ENCODE results near the gene PRM3. TPM values are rescaled to one million over a fixed set of nuclear protein-coding genes. Genes with fewer than 3 reads are reported as not detected.

The PRM3 gene
- total and polyA plus RNA-seq, 4 experiments from 2014 or later, result not detected

DNA sequence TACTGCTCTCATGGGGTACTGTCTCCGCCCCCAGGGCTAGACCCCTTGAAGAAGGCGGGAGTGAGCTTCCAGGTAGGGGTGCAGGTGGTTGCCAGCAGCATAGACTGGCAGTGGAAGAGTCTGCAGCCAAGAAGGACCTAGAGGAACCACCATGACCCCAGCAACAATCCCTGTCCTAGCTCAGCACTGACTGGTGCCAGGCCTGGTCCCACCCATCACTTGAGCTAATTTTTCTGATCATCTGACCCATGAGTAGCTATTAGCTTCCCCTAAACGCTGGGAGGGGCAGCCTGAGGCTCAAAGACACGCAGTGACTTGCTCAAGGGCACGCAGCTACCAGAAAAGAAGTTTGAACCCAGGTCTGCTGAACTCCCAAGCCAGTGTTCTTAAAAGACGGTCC, 945 bp downstream of the PRM3 start:
- intact Hi-C loops (cut with micrococcal nuclease), result no loop called here
- H3K9me3 Mint-ChIP-seq, result no peaks in the 10 kb centered on the region
- Histone ChIP-seq H3K4me3 (ENCODE audit: low read length in 2 of 2) (no peak overlapping the region), H3K27me3 (ENCODE audit: insufficient read depth, low read length) (no peaks in the 10 kb centered on the region), H3K36me3 (ENCODE audit: insufficient read depth, low read length) (no peaks in the 10 kb centered on the region), H3K27ac (ENCODE audit: low read depth, low read length) (no peak overlapping the region), H3K4me1 (ENCODE audit: insufficient read depth, low read length) (no peaks in the 10 kb centered on the region), H3K9me3 (ENCODE audit: control insufficient read depth in 1 of 2, low read length in 2 of 2) (no peaks in the 10 kb centered on the region)
- H3K36me3 Mint-ChIP-seq, result no peaks in the 10 kb centered on the region
- peak overlapping the region in 1 of 7 donors; percentile 46 for H3K27ac Mint-ChIP-seq
- DNase-seq, result no peak
- no peaks in the 10 kb centered on the region for H3K4me1 Mint-ChIP-seq
- POLR2A ChIA-PET (ENCODE audit: partially characterized antibody), result no interaction called here
- CTCF ChIA-PET (ENCODE audit: partially characterized antibody), result interaction anchor here (2.2 kb wide), 1 partner anchor 15 kb away, joined by 6 read pairs; no protein-coding TSS in a partner anchor
- H3K4me3 Mint-ChIP-seq, result no peak overlapping the region
- no peaks in the 10 kb centered on the region for H3K27me3 Mint-ChIP-seq

DNA sequence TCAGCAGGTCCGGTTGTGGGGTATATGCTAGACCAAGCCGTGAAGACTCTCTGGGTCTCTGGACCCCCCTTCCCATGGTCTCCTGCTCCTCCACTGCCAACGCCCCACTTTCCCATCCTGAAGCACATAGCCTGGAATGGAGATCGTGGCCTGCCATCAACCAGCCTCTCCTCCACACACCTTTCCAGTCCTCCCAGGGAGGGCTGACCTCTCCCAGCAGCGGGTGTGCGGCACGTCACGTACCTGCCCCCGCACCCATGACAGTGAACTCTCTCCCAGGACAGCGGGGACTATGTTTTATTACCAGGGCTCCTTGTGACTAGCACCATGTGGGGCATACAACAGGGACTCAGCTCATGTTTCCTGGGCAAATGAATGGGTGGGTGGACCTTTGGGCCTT, 1.8 kb downstream of the PRM3 start:
- H3K36me3 Mint-ChIP-seq, result no peaks in the 10 kb centered on the region
- no peak overlapping the region for H3K4me3 Mint-ChIP-seq
- no peaks in the 10 kb centered on the region for H3K9me3 ChIP-seq (ENCODE audit: control insufficient read depth in 1 of 2, low read length in 2 of 2)
- no peaks in the 10 kb centered on the region for H3K4me1 ChIP-seq (ENCODE audit: insufficient read depth, low read length)
- H3K9me3 Mint-ChIP-seq, result no peaks in the 10 kb centered on the region
- CTCF ChIA-PET (ENCODE audit: partially characterized antibody), result interaction anchor here (1.0 to 1.5 kb wide), 3 partner anchors 9 to 308 kb away, joined by 3 to 5 read pairs (median 4); no protein-coding TSS in a partner anchor
- no peaks in the 10 kb centered on the region for H3K27me3 ChIP-seq (ENCODE audit: insufficient read depth, low read length)
- H3K27ac Mint-ChIP-seq, result no peak overlapping the region
- no peaks in the 10 kb centered on the region for H3K27me3 Mint-ChIP-seq
- DNase-seq, result no peak
- H3K4me1 Mint-ChIP-seq, result no peaks in the 10 kb centered on the region
- intact Hi-C loops (cut with micrococcal nuclease), result no loop called here
- no peak overlapping the region for H3K4me3 ChIP-seq (ENCODE audit: low read length in 2 of 2)
- no peaks in the 10 kb centered on the region for H3K36me3 ChIP-seq (ENCODE audit: insufficient read depth, low read length)
- POLR2A ChIA-PET (ENCODE audit: partially characterized antibody), result no interaction called here
- H3K27ac ChIP-seq (ENCODE audit: low read depth, low read length), result no peak overlapping the region

DNA sequence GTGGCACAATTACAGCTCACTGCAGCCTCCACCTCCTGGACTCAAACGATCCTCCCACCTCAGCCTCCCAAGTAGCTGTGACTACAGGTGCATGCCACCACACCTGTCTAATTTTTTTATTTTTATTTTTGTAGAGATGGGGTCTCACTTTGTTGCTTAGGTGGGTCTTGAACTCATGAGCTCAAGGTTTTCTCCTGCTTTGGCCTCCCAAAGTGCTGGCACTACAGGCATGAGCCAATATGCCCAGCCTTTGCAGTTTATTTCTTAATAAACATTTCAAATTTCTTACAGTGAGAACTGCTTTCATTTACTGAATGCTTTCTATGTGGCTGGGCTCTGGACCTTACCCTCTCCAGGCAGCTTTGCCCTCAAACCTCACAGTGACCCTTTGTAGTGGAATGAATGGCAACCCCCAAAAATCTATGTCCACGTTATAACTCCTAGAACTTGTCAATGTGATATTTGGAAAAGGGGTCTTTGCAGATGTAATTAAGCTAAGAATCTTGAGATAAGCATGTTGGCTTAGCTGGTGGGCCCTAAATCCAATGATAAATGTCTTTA, 2.7 kb downstream of the PRM3 start:
- no peaks in the 10 kb centered on the region for H3K27me3 Mint-ChIP-seq
- no peak overlapping the region for H3K4me3 Mint-ChIP-seq
- no peak overlapping the region for H3K27ac ChIP-seq (ENCODE audit: low read depth, low read length)
- no peaks in the 10 kb centered on the region for H3K4me1 Mint-ChIP-seq
- no peak overlapping the region for H3K27ac Mint-ChIP-seq
- intact Hi-C loops (cut with micrococcal nuclease), result no loop called here
- no peaks in the 10 kb centered on the region for H3K9me3 Mint-ChIP-seq
- H3K36me3 Mint-ChIP-seq, result no peaks in the 10 kb centered on the region
- H3K4me1 ChIP-seq (ENCODE audit: insufficient read depth, low read length), result no peaks in the 10 kb centered on the region
- no peaks in the 10 kb centered on the region for H3K36me3 ChIP-seq (ENCODE audit: insufficient read depth, low read length)
- H3K27me3 ChIP-seq (ENCODE audit: insufficient read depth, low read length), result no peaks in the 10 kb centered on the region
- POLR2A ChIA-PET (ENCODE audit: partially characterized antibody), result no interaction called here
- H3K4me3 ChIP-seq (ENCODE audit: low read length in 2 of 2), result no peak overlapping the region
- H3K9me3 ChIP-seq (ENCODE audit: control insufficient read depth in 1 of 2, low read length in 2 of 2), result no peaks in the 10 kb centered on the region
- no peak for DNase-seq
- CTCF ChIA-PET (ENCODE audit: partially characterized antibody), result interaction anchor here (1.0 to 1.5 kb wide), 3 partner anchors 8 to 307 kb away, joined by 3 to 5 read pairs (median 4); no protein-coding TSS in a partner anchor

DNA sequence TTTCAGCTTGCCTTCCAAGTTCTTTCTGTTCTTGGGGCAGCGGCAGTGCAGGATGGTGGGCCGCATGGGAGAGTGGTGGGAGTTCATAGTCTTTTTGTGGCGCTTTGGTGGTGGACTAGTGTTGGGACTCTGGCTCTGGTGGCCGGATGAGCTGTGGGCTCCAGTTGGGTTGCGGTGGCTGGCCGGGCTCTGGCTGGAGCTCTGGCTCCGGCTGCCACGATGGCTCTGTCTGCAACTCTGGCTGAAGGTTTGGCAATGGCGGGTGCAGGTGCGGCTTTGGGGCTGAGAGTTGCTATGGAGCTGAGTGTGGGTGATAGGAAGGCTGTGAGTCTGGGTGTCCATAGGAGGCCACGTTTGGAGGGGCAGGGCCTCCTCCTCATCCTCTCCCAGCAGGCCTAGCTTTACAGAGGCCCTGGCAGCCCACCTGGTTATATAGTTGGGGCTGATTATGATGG, 4.5 kb downstream of the PRM3 start, which contains the start of gene TNP2:
Gene TNP2 (minus strand): TSS at position 405 of the 455 bp plus-strand sequence. CDS start 63 bp downstream, at position 342.
- Histone ChIP-seq H3K4me3 (ENCODE audit: low read length in 2 of 2) (no peak within 1 kb of the TSS), H3K27ac (ENCODE audit: low read depth, low read length) (no peak within 1 kb of the TSS), H3K27me3 (ENCODE audit: insufficient read depth, low read length) (no peaks in the 10 kb centered on the region), H3K36me3 (ENCODE audit: insufficient read depth, low read length) (no peaks in the 10 kb centered on the region), H3K9me3 (ENCODE audit: control insufficient read depth in 1 of 2, low read length in 2 of 2) (no peaks in the 10 kb centered on the region), H3K4me1 (ENCODE audit: insufficient read depth, low read length) (peaks cover 8% of the 10 kb centered on the region)
- no peak for DNase-seq
- no peaks in the 10 kb centered on the region for H3K9me3 Mint-ChIP-seq
- no peak within 1 kb of the TSS for H3K4me3 Mint-ChIP-seq
- H3K27me3 Mint-ChIP-seq, result no peaks in the 10 kb centered on the region
- ChIA-PET POLR2A (ENCODE audit: partially characterized antibody) (interaction anchor here (1.1 to 2.7 kb wide), 6 partner anchors 9 to 217 kb away, joined by 3 to 15 read pairs (median 4); partner anchors contain the start of gene SOCS1), CTCF (ENCODE audit: partially characterized antibody) (interaction anchor here (0.9 to 1.4 kb wide), 2 partner anchors 11 to 303 kb away, joined by 3 to 6 read pairs; no protein-coding TSS in a partner anchor)
- intact Hi-C loops (cut with micrococcal nuclease), result no loop called here
- H3K27ac Mint-ChIP-seq, result peak within 1 kb of the TSS in 2 of 7 donors; percentile 33 to 68
- no peaks in the 10 kb centered on the region for H3K36me3 Mint-ChIP-seq
- H3K4me1 Mint-ChIP-seq, result peaks cover 4 to 12% (median 7%) of the 10 kb centered on the region in 4 donors

DNA sequence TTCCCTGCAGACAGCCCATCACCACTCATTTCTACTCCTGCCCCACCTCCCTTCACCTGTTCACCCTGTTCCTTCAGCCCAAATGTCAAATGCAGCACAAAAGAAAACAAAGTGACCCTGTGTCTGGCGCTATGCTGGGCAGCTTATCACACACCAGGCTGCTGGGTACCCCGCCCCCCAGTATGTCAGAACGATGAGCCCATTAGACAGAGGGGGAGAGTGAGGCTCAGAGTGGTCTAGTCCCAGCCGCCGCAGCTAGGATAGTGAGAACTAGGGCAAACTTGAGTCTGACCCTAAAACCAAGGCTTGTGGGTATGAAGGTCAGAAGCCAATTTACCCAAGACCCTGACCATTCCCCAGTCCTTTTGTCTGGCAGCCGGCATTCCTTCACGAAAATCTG, 8.3 kb downstream of the PRM3 start:
- ChIA-PET POLR2A (ENCODE audit: partially characterized antibody) (interaction anchor here (2.0 to 3.2 kb wide), 2 partner anchors 8 to 10 kb away, joined by 4 to 20 read pairs; partner anchors contain the start of genes PRM3 and SOCS1), CTCF (ENCODE audit: partially characterized antibody) (interaction anchor here (0.6 kb wide), 1 partner anchor 244 kb away, joined by 3 read pairs; no protein-coding TSS in a partner anchor)
- no peak for DNase-seq
- peaks cover 21% of the 10 kb centered on the region for H3K4me1 ChIP-seq (ENCODE audit: insufficient read depth, low read length)
- H3K27ac ChIP-seq (ENCODE audit: low read depth, low read length), result no peak overlapping the region
- H3K27ac Mint-ChIP-seq, result peak overlapping the region in 3 of 7 donors; percentile 27 to 62 (median 47)
- H3K36me3 ChIP-seq (ENCODE audit: insufficient read depth, low read length), result no peaks in the 10 kb centered on the region
- H3K27me3 ChIP-seq (ENCODE audit: insufficient read depth, low read length), result no peaks in the 10 kb centered on the region
- peaks cover 16 to 30% (median 21%) of the 10 kb centered on the region in 4 donors for H3K4me1 Mint-ChIP-seq
- intact Hi-C loops (cut with micrococcal nuclease), result no loop called here
- no peaks in the 10 kb centered on the region for H3K36me3 Mint-ChIP-seq
- H3K4me3 ChIP-seq (ENCODE audit: low read length in 2 of 2), result no peak overlapping the region
- no peak overlapping the region for H3K4me3 Mint-ChIP-seq
- H3K27me3 Mint-ChIP-seq, result no peaks in the 10 kb centered on the region
- no peaks in the 10 kb centered on the region for H3K9me3 Mint-ChIP-seq
- no peaks in the 10 kb centered on the region for H3K9me3 ChIP-seq (ENCODE audit: control insufficient read depth in 1 of 2, low read length in 2 of 2)

DNA sequence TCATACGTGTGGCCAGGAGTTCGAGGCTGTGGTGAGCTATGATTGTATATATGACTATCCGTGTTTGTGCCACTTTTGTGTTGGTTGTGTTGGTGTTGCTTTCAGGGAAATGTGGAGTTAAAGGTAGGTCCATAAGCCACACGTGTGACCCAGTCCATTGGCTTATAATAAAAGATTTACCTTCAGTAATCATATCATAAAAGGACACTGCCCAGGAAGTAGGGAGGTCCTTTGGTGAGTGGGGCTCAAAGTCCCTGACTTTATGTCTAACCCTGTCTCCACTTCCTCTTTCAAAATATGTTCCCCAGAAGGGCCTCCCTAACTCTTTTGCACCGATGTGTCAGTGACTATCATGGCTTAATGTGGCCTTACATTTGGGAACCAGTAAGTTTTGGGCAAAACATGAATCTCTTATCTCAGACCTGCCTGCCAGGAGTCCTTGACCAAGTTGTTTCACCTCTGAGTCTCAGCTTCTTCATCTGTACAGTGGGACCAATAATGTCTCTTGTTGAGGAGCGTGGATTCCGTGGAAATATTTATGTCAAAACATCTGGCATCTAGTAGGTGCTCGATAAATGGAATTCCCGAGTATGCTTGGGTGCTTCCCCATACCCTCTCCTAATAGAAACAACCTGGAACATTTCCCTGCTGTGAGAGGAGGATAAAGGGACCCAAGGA, 9.1 kb downstream of the PRM3 start:
- Mint-ChIP-seq H3K4me1 (peaks cover 17 to 38% (median 22%) of the 10 kb centered on the region in 4 donors), H3K36me3 (no peaks in the 10 kb centered on the region), H3K27me3 (no peaks in the 10 kb centered on the region), H3K9me3 (no peaks in the 10 kb centered on the region), H3K27ac (peak overlapping the region; percentile 30 to 91 (median 86)), H3K4me3 (peak overlapping the region in 6 of 8 donors; percentile 17 to 69 (median 58))
- POLR2A ChIA-PET (ENCODE audit: partially characterized antibody), result interaction anchor here (1.0 to 3.2 kb wide), 6 partner anchors 9 to 478 kb away, joined by 3 to 20 read pairs (median 5); partner anchors contain the start of genes PRM3, SOCS1 and TXNDC11
- CTCF ChIA-PET (ENCODE audit: partially characterized antibody), result interaction anchor here (0.9 to 1.6 kb wide), 5 partner anchors 39 to 301 kb away, joined by 3 to 5 read pairs (median 3); no protein-coding TSS in a partner anchor
- H3K27me3 ChIP-seq (ENCODE audit: insufficient read depth, low read length), result no peaks in the 10 kb centered on the region
- H3K4me3 ChIP-seq (ENCODE audit: low read length in 2 of 2), result no peak overlapping the region
- no peaks in the 10 kb centered on the region for H3K36me3 ChIP-seq (ENCODE audit: insufficient read depth, low read length)
- no peak for DNase-seq
- intact Hi-C loops (cut with micrococcal nuclease), result no loop called here
- no peaks in the 10 kb centered on the region for H3K9me3 ChIP-seq (ENCODE audit: control insufficient read depth in 1 of 2, low read length in 2 of 2)
- H3K4me1 ChIP-seq (ENCODE audit: insufficient read depth, low read length), result peaks cover 23% of the 10 kb centered on the region
- H3K27ac ChIP-seq (ENCODE audit: low read depth, low read length), result no peak overlapping the region

DNA sequence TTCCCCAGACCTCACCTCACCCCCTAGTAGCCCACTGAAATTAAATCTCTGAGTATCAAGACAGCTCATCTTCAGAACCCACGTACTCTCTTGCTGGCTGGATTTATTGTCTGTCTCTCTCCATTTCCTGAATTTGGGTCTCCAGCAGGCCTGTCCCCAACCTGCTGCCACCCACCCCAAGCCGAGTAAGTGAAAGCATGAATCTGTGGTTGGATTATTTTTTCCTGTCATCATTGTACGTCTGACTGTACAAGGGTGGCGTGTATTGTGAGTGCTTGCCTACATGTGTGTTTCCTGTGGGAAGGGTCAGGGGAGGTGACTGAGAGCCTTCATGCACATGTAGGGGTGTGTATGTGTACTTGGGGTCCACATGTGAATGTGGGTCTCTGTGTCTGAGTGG, 9.7 kb downstream of the PRM3 start:
- peak overlapping the region in 7 of 8 donors; percentile 17 to 69 (median 56) for H3K4me3 Mint-ChIP-seq
- peak overlapping the region; percentile 30 to 91 (median 86) for H3K27ac Mint-ChIP-seq
- peaks cover 17 to 44% (median 26%) of the 10 kb centered on the region in 4 donors for H3K4me1 Mint-ChIP-seq
- Histone ChIP-seq H3K9me3 (ENCODE audit: control insufficient read depth in 1 of 2, low read length in 2 of 2) (no peaks in the 10 kb centered on the region), H3K27me3 (ENCODE audit: insufficient read depth, low read length) (no peaks in the 10 kb centered on the region), H3K4me1 (ENCODE audit: insufficient read depth, low read length) (peaks cover 29% of the 10 kb centered on the region), H3K27ac (ENCODE audit: low read depth, low read length) (no peak overlapping the region), H3K4me3 (ENCODE audit: low read length in 2 of 2) (no peak overlapping the region), H3K36me3 (ENCODE audit: insufficient read depth, low read length) (no peaks in the 10 kb centered on the region)
- POLR2A ChIA-PET (ENCODE audit: partially characterized antibody), result interaction anchor here (1.0 to 3.2 kb wide), 6 partner anchors 9 to 479 kb away, joined by 3 to 20 read pairs (median 5); partner anchors contain the start of genes PRM3, SOCS1 and TXNDC11
- intact Hi-C loops (cut with micrococcal nuclease), result no loop called here
- peak; percentile 49 to 68 (median 66) for DNase-seq
- no peaks in the 10 kb centered on the region for H3K27me3 Mint-ChIP-seq
- no peaks in the 10 kb centered on the region for H3K36me3 Mint-ChIP-seq
- CTCF ChIA-PET (ENCODE audit: partially characterized antibody), result interaction anchor here (0.9 to 1.6 kb wide), 6 partner anchors 39 to 300 kb away, joined by 3 to 5 read pairs (median 3); no protein-coding TSS in a partner anchor
- no peaks in the 10 kb centered on the region for H3K9me3 Mint-ChIP-seq

All from CD4-positive, alpha-beta memory T cell (primary cell).